ENCODE measurements around the gene GRPR. TPM values are rescaled to one million over a fixed set of nuclear protein-coding genes. Genes with fewer than 3 reads are reported as not detected.
"Not testable (repeated sequence)": the region's sequence is repeated elsewhere in the genome, so short reads cannot be mapped to it uniquely, and the experiment has no call there.

Gene GRPR
- total and polyA plus RNA-seq, 2 experiments from 2014 or later: 0.21 to 0.69 TPM

- TF ChIP-seq CTCF (IDR thresholded peaks at IDR 0.05; ENCODE audit: low read depth, low read length): no peak
- DNase-seq (ENCODE audit: low read depth in 1 of 2, low spot score in 1 of 2): no peak
- no peaks in the 10 kb centered on the region for H3K27me3 ChIP-seq
- no peak overlapping the region for H3K27ac ChIP-seq
- no peaks in the 10 kb centered on the region for H3K36me3 ChIP-seq
- no peaks in the 10 kb centered on the region for H3K4me1 ChIP-seq (ENCODE audit: low read depth)
- H3K9me3 ChIP-seq (ENCODE audit: low read depth): no peaks in the 10 kb centered on the region
- no peak overlapping the region for H3K4me3 ChIP-seq
Observed at GRCh38 chrX:16175329-16176061, 52.1 kb downstream of the GRPR start.

- H3K27me3 ChIP-seq: no peaks in the 10 kb centered on the region
- no peak overlapping the region for H3K27ac ChIP-seq
- H3K9me3 ChIP-seq (ENCODE audit: low read depth): no peaks in the 10 kb centered on the region
- DNase-seq (ENCODE audit: low read depth in 1 of 2, low spot score in 1 of 2): no peak
- H3K4me3 ChIP-seq: no peak overlapping the region
- TF ChIP-seq CTCF (IDR thresholded peaks at IDR 0.05; ENCODE audit: low read depth, low read length): no peak
- no peaks in the 10 kb centered on the region for H3K4me1 ChIP-seq (ENCODE audit: low read depth)
- H3K36me3 ChIP-seq: no peaks in the 10 kb centered on the region
Observed at GRCh38 chrX:16177260-16177659, 53.9 kb downstream of the GRPR start.

GRCh38 chrX:16183843-16184242 lies 60.5 kb downstream of the GRPR start:
- not testable (repeated sequence) for H3K4me3 ChIP-seq; H3K27ac ChIP-seq; DNase-seq (ENCODE audit: low read depth in 1 of 2, low spot score in 1 of 2); H3K9me3 ChIP-seq (ENCODE audit: low read depth); H3K36me3 ChIP-seq; H3K4me1 ChIP-seq (ENCODE audit: low read depth); H3K27me3 ChIP-seq

- Histone ChIP-seq H3K36me3 (no peaks in the 10 kb centered on the region), H3K4me1 (ENCODE audit: low read depth) (no peaks in the 10 kb centered on the region), H3K9me3 (ENCODE audit: low read depth) (no peaks in the 10 kb centered on the region), H3K27ac (no peak overlapping the region), H3K4me3 (no peak overlapping the region), H3K27me3 (no peaks in the 10 kb centered on the region)
- DNase-seq (ENCODE audit: low read depth in 1 of 2, low spot score in 1 of 2): peak in 1 of 2 donors; percentile 65
- TF ChIP-seq CTCF (IDR thresholded peaks at IDR 0.05; ENCODE audit: low read depth, low read length): no peak
Observed at GRCh38 chrX:16185725-16186136, 62.4 kb downstream of the GRPR start.

- Histone ChIP-seq H3K27me3 (no peaks in the 10 kb centered on the region), H3K4me1 (ENCODE audit: low read depth) (no peaks in the 10 kb centered on the region), H3K4me3 (no peak overlapping the region), H3K27ac (no peak overlapping the region), H3K36me3 (no peaks in the 10 kb centered on the region), H3K9me3 (ENCODE audit: low read depth) (no peaks in the 10 kb centered on the region)
- DNase-seq (ENCODE audit: low read depth in 1 of 2, low spot score in 1 of 2): no peak
- TF ChIP-seq CTCF (IDR thresholded peaks at IDR 0.05; ENCODE audit: low read depth, low read length): no peak
Observed at GRCh38 chrX:16186380-16187007, 63.1 kb downstream of the GRPR start.

GRCh38 chrX:16187024-16187760 lies 63.8 kb downstream of the GRPR start:
- H3K9me3 ChIP-seq (ENCODE audit: low read depth): no peaks in the 10 kb centered on the region
- no peak overlapping the region for H3K27ac ChIP-seq
- H3K4me3 ChIP-seq: no peak overlapping the region
- no peaks in the 10 kb centered on the region for H3K4me1 ChIP-seq (ENCODE audit: low read depth)
- H3K36me3 ChIP-seq: no peaks in the 10 kb centered on the region
- DNase-seq (ENCODE audit: low read depth in 1 of 2, low spot score in 1 of 2): no peak
- no peaks in the 10 kb centered on the region for H3K27me3 ChIP-seq
- TF ChIP-seq CTCF (IDR thresholded peaks at IDR 0.05; ENCODE audit: low read depth, low read length): no peak
